Measurements from ENCODE around the gene CHAC1. TPM values are rescaled to one million over a fixed set of nuclear protein-coding genes. Genes with fewer than 3 reads are reported as not detected.

CHAC1 gene
- polyA plus RNA-seq, 1 donor from 2014 or later, result 3.6 TPM

- Histone ChIP-seq H3K36me3 (ENCODE audit: insufficient read depth, low read length) (no peaks in the 10 kb centered on the region), H3K4me2 (ENCODE audit: low read length) (no peak overlapping the region), H3K9ac (ENCODE audit: low read length) (no peak overlapping the region), H3K4me3 (ENCODE audit: low read length) (no peak overlapping the region), H3F3A (ENCODE audit: insufficient read depth, low read length, poor library complexity, severe bottlenecking) (no peaks in the 10 kb centered on the region), H2AFZ (ENCODE audit: low read depth, low read length) (no peak overlapping the region), H3K79me2 (replicated peaks; ENCODE audit: insufficient read depth, low read length) (no peaks in the 10 kb centered on the region), H4K20me1 (ENCODE audit: insufficient read depth) (no peaks in the 10 kb centered on the region), H3K9me3 (ENCODE audit: low read length) (no peaks in the 10 kb centered on the region), H3K27me3 (ENCODE audit: insufficient read depth, low read depth, low read length) (peaks cover 7% of the 10 kb centered on the region), H3K9me2 (ENCODE audit: insufficient read depth, low read length) (no peaks in the 10 kb centered on the region), H3K27ac (ENCODE audit: low read length) (no peak overlapping the region)
- no peak for TF ChIP-seq EZH2 (IDR thresholded peaks at IDR 0.05; ENCODE audit: borderline replicate concordance, insufficient read depth, low read length, poor library complexity, severe bottlenecking)
- TF ChIP-seq MXI1 (conservative IDR thresholded peaks at IDR 0.05; ENCODE audit: poor library complexity, severe bottlenecking), result no peak
- no peak for TF ChIP-seq RAD21 (conservative IDR thresholded peaks at IDR 0.05)
- TF ChIP-seq EP300 (conservative IDR thresholded peaks at IDR 0.05; ENCODE audit: poor library complexity, severe bottlenecking), result no peak
- TF ChIP-seq CTCF (IDR thresholded peaks at IDR 0.05; ENCODE audit: poor library complexity, severe bottlenecking), result no peak
- TF ChIP-seq TAF1 (IDR thresholded peaks at IDR 0.05; ENCODE audit: low read depth), result no peak
- no peak for TF ChIP-seq POLR2AphosphoS5 (IDR thresholded peaks at IDR 0.05)
- TF ChIP-seq REST (IDR thresholded peaks at IDR 0.05; ENCODE audit: borderline replicate concordance), result no peak
- TF ChIP-seq SMC3 (conservative IDR thresholded peaks at IDR 0.05; ENCODE audit: poor library complexity), result no peak
Measured at GRCh38 chr15:40944510-40945296, 8.6 kb upstream of the CHAC1 start.

GRCh38 chr15:40948706-40949473 is 4.4 kb upstream of the CHAC1 start:
- Histone ChIP-seq H3F3A (ENCODE audit: insufficient read depth, low read length, poor library complexity, severe bottlenecking) (no peaks in the 10 kb centered on the region), H3K4me2 (ENCODE audit: low read length) (no peak overlapping the region), H3K79me2 (replicated peaks; ENCODE audit: insufficient read depth, low read length) (no peaks in the 10 kb centered on the region), H2AFZ (ENCODE audit: low read depth, low read length) (no peak overlapping the region), H4K20me1 (ENCODE audit: insufficient read depth) (no peaks in the 10 kb centered on the region), H3K9ac (ENCODE audit: low read length) (no peak overlapping the region), H3K9me2 (ENCODE audit: insufficient read depth, low read length) (no peaks in the 10 kb centered on the region), H3K27me3 (ENCODE audit: insufficient read depth, low read depth, low read length) (no peaks in the 10 kb centered on the region), H3K27ac (ENCODE audit: low read length) (no peak overlapping the region), H3K4me3 (ENCODE audit: low read length) (no peak overlapping the region), H3K36me3 (ENCODE audit: insufficient read depth, low read length) (no peaks in the 10 kb centered on the region), H3K9me3 (ENCODE audit: low read length) (no peaks in the 10 kb centered on the region)
- TF ChIP-seq TAF1 (IDR thresholded peaks at IDR 0.05; ENCODE audit: low read depth) (no peak), CTCF (IDR thresholded peaks at IDR 0.05; ENCODE audit: poor library complexity, severe bottlenecking) (no peak), POLR2AphosphoS5 (IDR thresholded peaks at IDR 0.05) (no peak), MXI1 (conservative IDR thresholded peaks at IDR 0.05; ENCODE audit: poor library complexity, severe bottlenecking) (no peak), SMC3 (conservative IDR thresholded peaks at IDR 0.05; ENCODE audit: poor library complexity) (no peak), RAD21 (conservative IDR thresholded peaks at IDR 0.05) (no peak), EP300 (conservative IDR thresholded peaks at IDR 0.05; ENCODE audit: poor library complexity, severe bottlenecking) (no peak), REST (IDR thresholded peaks at IDR 0.05; ENCODE audit: borderline replicate concordance) (no peak)

Data from neural cell (in vitro differentiated cells).